Measurements from ENCODE around the gene TBKBP1. TPM values are rescaled to one million over a fixed set of nuclear protein-coding genes. Genes with fewer than 3 reads are reported as not detected.
A peak's percentile ranks its signal among the peaks of the same experiment; 100 is the strongest.

The TBKBP1 gene
- total RNA-seq, 1 experiment from 2014 or later: 33.2 TPM

DNA sequence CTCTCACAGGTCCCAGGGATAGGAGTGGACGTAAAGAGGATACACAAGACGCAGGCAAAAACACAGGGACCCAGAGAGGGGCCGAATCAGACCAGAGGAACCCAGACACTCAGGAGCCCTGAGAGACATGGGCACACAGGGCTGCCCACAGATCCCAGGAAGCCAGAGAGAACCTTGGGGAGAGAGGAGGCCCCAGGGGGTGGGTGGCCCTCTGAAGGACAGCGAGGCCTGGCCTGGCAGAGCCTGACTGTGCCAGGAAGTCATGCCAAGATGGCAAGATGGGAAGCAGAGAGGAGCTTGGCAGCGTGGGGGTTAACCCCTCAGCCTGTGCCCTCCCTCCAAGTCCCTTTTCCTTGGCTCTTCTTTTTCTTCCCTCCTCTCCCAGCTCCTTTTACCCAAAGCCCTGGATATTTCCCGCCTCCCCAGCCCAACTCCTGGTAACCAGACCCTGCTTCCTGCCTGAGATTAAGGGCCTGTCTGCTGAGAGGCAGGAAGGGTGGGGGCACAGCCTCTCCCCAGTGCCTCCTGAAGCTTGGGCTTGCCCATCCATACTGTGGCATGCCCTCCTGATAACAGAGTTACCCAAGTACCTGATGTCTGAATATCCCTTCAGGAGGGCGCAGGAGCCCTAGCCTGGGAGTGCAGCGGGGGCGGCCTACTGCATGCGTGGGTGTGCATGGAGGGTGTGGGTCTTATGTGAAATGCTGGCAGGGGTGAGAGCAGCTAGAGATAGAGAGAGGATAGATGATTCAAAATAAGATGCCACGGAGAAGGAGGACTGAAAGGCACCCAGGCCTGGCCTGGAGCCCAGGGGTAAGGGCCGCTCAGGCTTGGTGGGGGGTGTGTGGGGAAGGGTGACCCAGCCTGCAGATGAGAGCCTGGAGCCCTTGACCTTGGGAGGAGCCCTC, 33.1 kb downstream of the TBKBP1 start:
- Histone ChIP-seq H4K8ac (replicated peaks; ENCODE audit: insufficient read length, low read depth, low read length) (no peak overlapping the region), H3K79me1 (ENCODE audit: insufficient read depth, low read depth, low read length, poor library complexity, severe bottlenecking) (no peaks in the 10 kb centered on the region), H2BK20ac (ENCODE audit: low read depth, low read length, poor library complexity, severe bottlenecking) (no peak overlapping the region), H3K23me2 (ENCODE audit: insufficient read length, low read depth, low read length, poor library complexity, severe bottlenecking) (no peaks in the 10 kb centered on the region), H3K18ac (ENCODE audit: insufficient read length, low read depth, low read length) (no peak overlapping the region), H3K27ac (ENCODE audit: insufficient read length, low read depth, low read length) (no peak overlapping the region), H3K14ac (ENCODE audit: insufficient read depth, low read length) (no peak overlapping the region), H3K4me1 (ENCODE audit: insufficient read depth, low read length) (no peaks in the 10 kb centered on the region), H4K5ac (ENCODE audit: insufficient read length, low read depth, low read length) (no peak overlapping the region), H3K56ac (ENCODE audit: insufficient read length, low read depth, low read length) (no peak overlapping the region), H2BK120ac (ENCODE audit: low read depth, low read length, poor library complexity, severe bottlenecking) (no peak overlapping the region), H2AFZ (ENCODE audit: low read length) (no peak overlapping the region), H3K23ac (ENCODE audit: insufficient read length, low read depth, low read length) (no peak overlapping the region), H2BK12ac (ENCODE audit: insufficient read length, low read depth, low read length) (no peak overlapping the region), H4K20me1 (ENCODE audit: control insufficient read depth, insufficient read depth, insufficient read length) (no peaks in the 10 kb centered on the region), H2AK5ac (ENCODE audit: insufficient read length, low read length) (no peak overlapping the region), H3K9ac (ENCODE audit: extremely low read depth, insufficient read length, low read length) (no peak overlapping the region), H3K9me3 (ENCODE audit: control insufficient read depth, low read depth, low read length) (no peaks in the 10 kb centered on the region), H3K4ac (ENCODE audit: low read depth, low read length) (no peak overlapping the region), H2BK15ac (ENCODE audit: low read depth, low read length) (no peak overlapping the region), H3K4me2 (ENCODE audit: insufficient read depth, insufficient read length, low read length) (no peak overlapping the region), H4K91ac (ENCODE audit: insufficient read length, low read depth, low read length) (no peak overlapping the region), H2BK5ac (ENCODE audit: insufficient read length, low read length) (no peak overlapping the region), H3K79me2 (ENCODE audit: insufficient read depth, low read length) (no peaks in the 10 kb centered on the region), H3T11ph (ENCODE audit: low read length) (no peak overlapping the region), H3K27me3 (ENCODE audit: insufficient read depth, low read length) (no peaks in the 10 kb centered on the region; the same call in 1 of the 2 replicates)
- H3K9me3 Mint-ChIP-seq: no peaks in the 10 kb centered on the region
- no peaks in the 10 kb centered on the region for H3K36me3 Mint-ChIP-seq (ENCODE audit: insufficient read depth in 1 of 3, low read depth in 3 of 3)
- no CpG with 5 or more reads among the region's 12 CpGs for WGBS (ENCODE audit: extremely low coverage, insufficient read length, low lambda C conversion rate)
- no peak for DNase-seq
- H3K27ac Mint-ChIP-seq: peak overlapping the region in 2 of 3 experiments; percentile 5 to 44; a peak in 3 of 7 replicates
- no peak overlapping the region for H3K4me3 Mint-ChIP-seq
- TF ChIP-seq, protein P1, sequence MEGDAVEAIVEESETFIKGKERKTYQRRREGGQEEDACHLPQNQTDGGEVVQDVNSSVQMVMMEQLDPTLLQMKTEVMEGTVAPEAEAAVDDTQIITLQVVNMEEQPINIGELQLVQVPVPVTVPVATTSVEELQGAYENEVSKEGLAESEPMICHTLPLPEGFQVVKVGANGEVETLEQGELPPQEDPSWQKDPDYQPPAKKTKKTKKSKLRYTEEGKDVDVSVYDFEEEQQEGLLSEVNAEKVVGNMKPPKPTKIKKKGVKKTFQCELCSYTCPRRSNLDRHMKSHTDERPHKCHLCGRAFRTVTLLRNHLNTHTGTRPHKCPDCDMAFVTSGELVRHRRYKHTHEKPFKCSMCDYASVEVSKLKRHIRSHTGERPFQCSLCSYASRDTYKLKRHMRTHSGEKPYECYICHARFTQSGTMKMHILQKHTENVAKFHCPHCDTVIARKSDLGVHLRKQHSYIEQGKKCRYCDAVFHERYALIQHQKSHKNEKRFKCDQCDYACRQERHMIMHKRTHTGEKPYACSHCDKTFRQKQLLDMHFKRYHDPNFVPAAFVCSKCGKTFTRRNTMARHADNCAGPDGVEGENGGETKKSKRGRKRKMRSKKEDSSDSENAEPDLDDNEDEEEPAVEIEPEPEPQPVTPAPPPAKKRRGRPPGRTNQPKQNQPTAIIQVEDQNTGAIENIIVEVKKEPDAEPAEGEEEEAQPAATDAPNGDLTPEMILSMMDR (conservative IDR thresholded peaks at IDR 0.05): no peak
- H3K27me3 Mint-ChIP-seq (ENCODE audit: low read depth): peaks cover 63% of the 10 kb centered on the region
- H3K4me1 Mint-ChIP-seq: peaks cover 5 to 17% of the 10 kb centered on the region in 2 experiments

Measured in H9 (cell line).